SK-N-SH treated with all-trans-retinoic acid at 6 μM for 48 hours (cell line): Measurements from ENCODE around the gene EPRS1.

Source experiments
- ATAC-seq: fragments of 200-7000 bp; cut with Tn5 transposase; 3 replicates; pipeline ENCODE4 v1.9.1; 2020; ENCODE audit warnings: mild to moderate bottlenecking, moderate library complexity
- ARNTL ChIP-seq: fragments of 450-650 bp; formaldehyde crosslinking; IDR thresholded peaks from 2 replicates; pipeline ENCODE4 v1.5.0; 2020; ENCODE audit warnings: low read depth, mild to moderate bottlenecking, moderate library complexity, borderline replicate concordance
- BACH2 ChIP-seq: fragments of 250-450 bp; sonication (Bioruptor Pico); IDR thresholded peaks from 2 replicates; pipeline ENCODE4 v1.9.0; 2021; ENCODE audit warnings: mild to moderate bottlenecking, borderline replicate concordance
- CSDC2 ChIP-seq: fragments of 250-450 bp; sonication (Bioruptor Pico); IDR thresholded peaks from 2 replicates; pipeline ENCODE4 v1.5.0; 2020; ENCODE audit warnings: mild to moderate bottlenecking, moderate library complexity
- ESRRG ChIP-seq: fragments of 250-450 bp; sonication (Bioruptor Pico); IDR thresholded peaks from 2 replicates; pipeline ENCODE4 v1.6.1; 2021; ENCODE audit warnings: mild to moderate bottlenecking
- GLIS3 ChIP-seq: fragments of 250-450 bp; sonication (Bioruptor Pico); IDR thresholded peaks from 2 replicates; pipeline ENCODE4 v1.5.0; 2020; ENCODE audit warnings: mild to moderate bottlenecking, moderate library complexity
- PATZ1 ChIP-seq: fragments of 250-450 bp; sonication (Bioruptor Pico); IDR thresholded peaks from 2 replicates; pipeline ENCODE4 v1.8.0; 2020; ENCODE audit warnings: mild to moderate bottlenecking, moderate library complexity, borderline replicate concordance
- POU6F1 ChIP-seq: fragments of 250-450 bp; sonication (Bioruptor Pico); IDR thresholded peaks from 2 replicates; pipeline ENCODE4 v1.8.0; 2021; ENCODE audit warnings: low read depth, mild to moderate bottlenecking, moderate library complexity, borderline replicate concordance
- RARB ChIP-seq: fragments of 250-450 bp; sonication (Bioruptor Pico); IDR thresholded peaks from 2 replicates; pipeline ENCODE4 v1.8.0; 2021; ENCODE audit warnings: mild to moderate bottlenecking, moderate library complexity
- TCF4 ChIP-seq: fragments of 250-450 bp; sonication (Bioruptor Pico); IDR thresholded peaks from 2 replicates; pipeline ENCODE4 v1.8.0; 2021; ENCODE audit warnings: mild to moderate bottlenecking, moderate library complexity, borderline replicate concordance
- TOX ChIP-seq: fragments of 250-450 bp; sonication (Bioruptor Pico); IDR thresholded peaks from 2 replicates; pipeline ENCODE4 v1.8.0; 2021; ENCODE audit warnings: mild to moderate bottlenecking, moderate library complexity, borderline replicate concordance
- TSHZ2 ChIP-seq: fragments of 250-450 bp; sonication (Bioruptor Pico); IDR thresholded peaks from 2 replicates; pipeline ENCODE4 v1.5.0; 2020; ENCODE audit warnings: mild to moderate bottlenecking, moderate library complexity
- ZC3H10 ChIP-seq: fragments of 250-450 bp; sonication (Bioruptor Pico); IDR thresholded peaks from 2 replicates; pipeline ENCODE4 v1.5.1; 2021; ENCODE audit warnings: mild to moderate bottlenecking, moderate library complexity
- ZFP30 ChIP-seq: fragments of 450-650 bp; formaldehyde crosslinking; IDR thresholded peaks from 2 replicates; pipeline ENCODE4 v1.5.0; 2022; ENCODE audit warnings: mild to moderate bottlenecking, moderate library complexity
- ZNF565 ChIP-seq: fragments of 450-650 bp; formaldehyde crosslinking; conservative IDR thresholded peaks from 2 replicates; pipeline ENCODE4 v1.5.0; 2020; ENCODE audit warnings: low read depth, mild to moderate bottlenecking, moderate library complexity
- ZNF70 ChIP-seq: fragments of 450-650 bp; formaldehyde crosslinking; IDR thresholded peaks from 2 replicates; pipeline ENCODE4 v1.5.0; 2020; ENCODE audit warnings: mild to moderate bottlenecking, moderate library complexity
- ZNF8 ChIP-seq: fragments of 450-650 bp; formaldehyde crosslinking; IDR thresholded peaks from 2 replicates; pipeline ENCODE4 v1.5.0; 2020; ENCODE audit warnings: mild to moderate bottlenecking, moderate library complexity

Gene EPRS1

GRCh38 chr1:220067269-220068204 lies 21.2 kb upstream of the EPRS1 start:
- no peak for TF ChIP-seq TSHZ2 (CRISPR knock-in tag)
- TF ChIP-seq ZC3H10 (CRISPR knock-in tag) = 0 out of 2 replicates have a peak, but pooled peaks have one; percentile 8
- TF ChIP-seq TOX (CRISPR knock-in tag) = peak; percentile 69; the same call in 1 of the 2 replicates
- TF ChIP-seq POU6F1 (CRISPR knock-in tag) = no peak
- peak; percentile 73 for ATAC-seq

GRCh38 chr1:220062629-220063028 lies 16.3 kb upstream of the EPRS1 start:
- ATAC-seq = no peak
- TF ChIP-seq RARB (CRISPR knock-in tag) = no peak
- no peak for TF ChIP-seq ZNF565 (CRISPR knock-in tag)
- TF ChIP-seq ARNTL (CRISPR knock-in tag) = no peak
- TF ChIP-seq ZFP30 = no peak
- TF ChIP-seq PATZ1 = no peak
- no peak for TF ChIP-seq ZNF70 (CRISPR knock-in tag)
- no peak for TF ChIP-seq BACH2 (CRISPR knock-in tag)
- TF ChIP-seq GLIS3 (CRISPR knock-in tag) = no peak
- TF ChIP-seq TOX (CRISPR knock-in tag) = no peak
- no peak for TF ChIP-seq ZNF8 (CRISPR knock-in tag)
- no peak for TF ChIP-seq CSDC2 (CRISPR knock-in tag)
- TF ChIP-seq ESRRG (CRISPR knock-in tag) = no peak
- no peak for TF ChIP-seq TCF4

GRCh38 chr1:220060876-220061275 lies 14.6 kb upstream of the EPRS1 start:
- no peak for ATAC-seq
- TF ChIP-seq PATZ1 = no peak
- no peak for TF ChIP-seq RARB (CRISPR knock-in tag)
- no peak for TF ChIP-seq TSHZ2 (CRISPR knock-in tag)
